Endothelial cell of umbilical vein (primary cell): ENCODE data around the gene PRLR. TPM values are rescaled to one million over a fixed set of nuclear protein-coding genes. Genes with fewer than 3 reads are reported as not detected.

Experiments used
- BruUV-seq: library from RNA; stranded (reverse); fragments of 400-500 nt; replicated peaks from 2 replicates; lab custom pipeline; 2021; lab: Mats Ljungman, UMichigan
- CTCF ChIA-PET: fragments of 300-600, 350-600 bp; sonication (Branson Sonifier 250); formaldehyde crosslinking; loops from one replicate; lab custom pipeline; 2021; ENCODE audit warnings: antibody characterized with exemption, inconsistent platforms; lab: Charles Lee
- POLR2A ChIA-PET: fragments of 300-600, 350-600 bp; sonication (Branson Sonifier 250); formaldehyde crosslinking; loops from one replicate; lab custom pipeline; 2021; ENCODE audit warnings: antibody characterized with exemption, inconsistent platforms; lab: Charles Lee
- DNase-seq: peaks from one replicate; pipeline ENCODE4 v3.0.0-alpha.2; 2011; ENCODE audit warnings: low read depth, low spot score
- FAIRE-seq: peaks from 2 replicates; lab custom pipeline; 2011; peaks lifted over from hg19 to GRCh38; lab: Jason Lieb, UNC
- H2AFZ ChIP-seq: 2 replicates; pipeline ENCODE4 v1.6.0; 2012; ENCODE audit warnings: low read depth, low read length, control low read depth, inconsistent platforms
- H3K27ac ChIP-seq: 2 replicates; pipeline ENCODE4 v1.5.1; 2011; ENCODE audit warnings: low read depth, mild to moderate bottlenecking, control low read depth, low read length, moderate library complexity; ENCODE audit not compliant: insufficient read depth
- H3K27me3 ChIP-seq, 2 experiments: 2 replicates each; pipeline versions ENCODE4 v1.6.0 to v1.6.1; 2011; ENCODE audit warnings: low read length in 2 of 2, mixed read lengths in 1 of 2; ENCODE audit not compliant: control insufficient read depth in 2 of 2, insufficient read depth in 2 of 2
- H3K36me3 ChIP-seq, 2 experiments: 2 replicates in 1 of 2; 3 replicates in 1 of 2; pipeline ENCODE4 v1.5.1; 2011; ENCODE audit warnings: low read length in 2 of 2, mild to moderate bottlenecking in 1 of 2, moderate library complexity in 1 of 2; ENCODE audit not compliant: control insufficient read depth in 2 of 2, insufficient read depth in 2 of 2; ENCODE audit errors: extremely low read depth in 1 of 2
- H3K4me1 ChIP-seq: 3 replicates; pipeline ENCODE4 v1.5.1; 2011; ENCODE audit warnings: mild to moderate bottlenecking, low read length; ENCODE audit not compliant: control insufficient read depth, insufficient read depth; ENCODE audit errors: extremely low read depth
- H3K4me2 ChIP-seq: 2 replicates; pipeline ENCODE4 v1.6.1; 2011; ENCODE audit warnings: low read length, control low read depth, mixed read lengths; ENCODE audit not compliant: insufficient read depth
- H3K4me3 ChIP-seq, 3 experiments: fragments of 200-600 bp in 1 of 3; sonication (generic), shearing (Covaris generic) in 1 of 3; replicated peaks in 1 of 3; 2 replicates each; pipeline ENCODE4 v1.5.1; 2011 to 2016; ENCODE audit warnings: control low read depth in 3 of 3, low read length in 3 of 3, mild to moderate bottlenecking in 2 of 3, inconsistent platforms in 1 of 3, low read depth in 1 of 3, moderate library complexity in 1 of 3; ENCODE audit not compliant: insufficient read depth in 1 of 3
- H3K79me2 ChIP-seq: 2 replicates; pipeline ENCODE4 v1.6.0; 2012; ENCODE audit warnings: low read length, inconsistent platforms; ENCODE audit not compliant: control insufficient read depth, insufficient read depth
- H3K9ac ChIP-seq: replicated peaks from 2 replicates; pipeline ENCODE3; 2011; ENCODE audit warnings: low read length, control low read depth; ENCODE audit not compliant: insufficient read depth; ENCODE audit errors: extremely low read depth
- H3K9me1 ChIP-seq: replicated peaks from 3 replicates; pipeline ENCODE4 v1.6.0; 2011; ENCODE audit warnings: mild to moderate bottlenecking, low read length; ENCODE audit not compliant: control insufficient read depth, insufficient read depth; ENCODE audit errors: extremely low read depth
- H3K9me3 ChIP-seq: replicated peaks from 2 replicates; pipeline ENCODE4 v1.5.1; 2012; ENCODE audit warnings: low read length, inconsistent platforms; ENCODE audit not compliant: control insufficient read depth, insufficient read depth
- H4K20me1 ChIP-seq: replicated peaks from 2 replicates; pipeline ENCODE3; 2011; ENCODE audit warnings: mild to moderate bottlenecking, low read length; ENCODE audit not compliant: control insufficient read depth, insufficient read depth; ENCODE audit errors: extremely low read depth
- CTCF ChIP-seq, 2 donors: IDR thresholded peaks; 1 replicate in 1 of 2; 2 replicates in 1 of 2; pipeline ENCODE4 v1.5.1; 2011; ENCODE audit warnings: low read length in 2 of 2, mild to moderate bottlenecking in 2 of 2, moderate library complexity in 2 of 2, control low read depth in 1 of 2, inconsistent platforms in 1 of 2, low read depth in 1 of 2; ENCODE audit not compliant: insufficient read depth in 1 of 2; ENCODE audit errors: extremely low read depth in 1 of 2
- EZH2 ChIP-seq: IDR thresholded peaks from 2 replicates; pipeline ENCODE4 v1.6.1; 2012; ENCODE audit warnings: borderline replicate concordance, low read depth, mild to moderate bottlenecking, moderate library complexity, low read length, inconsistent platforms; ENCODE audit not compliant: severe bottlenecking
- FOS ChIP-seq: IDR thresholded peaks from 2 replicates; pipeline ENCODE4 v1.6.1; 2011; ENCODE audit warnings: mild to moderate bottlenecking, low read length, moderate library complexity, borderline replicate concordance; ENCODE audit not compliant: insufficient read depth
- GATA2 ChIP-seq: IDR thresholded peaks from 2 replicates; pipeline ENCODE4 v1.7.0; 2011; ENCODE audit warnings: low read depth, mild to moderate bottlenecking, moderate library complexity, mixed read lengths, low read length; ENCODE audit not compliant: insufficient read length, insufficient read depth
- JUN ChIP-seq: IDR thresholded peaks from 2 replicates; pipeline ENCODE4 v1.6.1; 2011; ENCODE audit warnings: borderline replicate concordance, low read depth; ENCODE audit not compliant: insufficient read length, insufficient read depth
- MAX ChIP-seq: IDR thresholded peaks from 2 replicates; pipeline ENCODE4 v1.6.1; 2011; ENCODE audit not compliant: insufficient read depth, insufficient read length
- MYC ChIP-seq: IDR thresholded peaks from one replicate; pipeline ENCODE4 v1.6.1; 2011; ENCODE audit warnings: mild to moderate bottlenecking, low read depth, low read length
- POLR2A ChIP-seq: IDR thresholded peaks from 2 replicates; pipeline ENCODE4 v1.6.1; 2012; ENCODE audit warnings: low read depth, mild to moderate bottlenecking, control low read depth, low read length
- POLR2AphosphoS5 ChIP-seq: IDR thresholded peaks from 2 replicates; pipeline ENCODE4 v1.6.1; 2012; ENCODE audit warnings: low read depth, mild to moderate bottlenecking, control low read depth, low read length, moderate library complexity; ENCODE audit not compliant: insufficient read depth
- dilution Hi-C: fragments of 300-500 bp; cut with MboI; formaldehyde crosslinking; loops from one replicate; pipeline ENCODE4 v1.15.0; 2019; ENCODE audit warnings: low sequenced_read_pairs; ENCODE audit not compliant: extremely low pct_ligation_motif_present
- intact Hi-C: fragments of 100-400 bp; cut with micrococcal nuclease; formaldehyde crosslinking; loops from one replicate; pipeline ENCODE4 v1.10.0; 2022
- polyA plus RNA-seq, 4 experiments: library from polyadenylated mRNA; depleted of rRNA in 3 of 4; stranded (reverse) in 3 of 4; unstranded in 1 of 4; fragments of >200 nt; gene quantifications; 2 replicates each; pipeline versions ENCODE4 v1.2.1 to v1.2.3, GENCODE V29; 2011 to 2012; ENCODE audit warnings: missing spikeins in 1 of 4
- total RNA-seq: library from RNA; stranded (reverse); gene quantifications from 2 replicates; pipeline ENCODE4 v1.2.3, GENCODE V29; 2021

Gene PRLR
- total and polyA plus RNA-seq, 2 donors (not counting 3 experiments of a cell fraction or from before 2014, with no cell fraction given) = not detected

GRCh38 chr5:35138232-35138631, 92.1 kb downstream of the PRLR start:
- DNase-seq (no peak), FAIRE-seq (no peak)
- BruUV-seq = no TSS peak
- Histone ChIP-seq H3K4me3 (no peak overlapping the region), H3K9ac (no peak overlapping the region), H2AFZ (no peak overlapping the region), H4K20me1 (no peaks in the 10 kb centered on the region), H3K4me2 (no peak overlapping the region), H3K27ac (no peak overlapping the region), H3K36me3 (no peaks in the 10 kb centered on the region), H3K9me1 (no peaks in the 10 kb centered on the region), H3K9me3 (no peaks in the 10 kb centered on the region), H3K27me3 (no peaks in the 10 kb centered on the region), H3K79me2 (no peaks in the 10 kb centered on the region), H3K4me1 (no peaks in the 10 kb centered on the region)
- TF ChIP-seq JUN (no peak), MAX (no peak), POLR2AphosphoS5 (no peak), MYC (no peak), GATA2 (no peak), POLR2A (no peak), CTCF (IDR thresholded peaks at IDR 0.05; ENCODE audit: extremely low read depth in 1 of 2, insufficient read depth in 1 of 2, low read depth in 1 of 2, low read length in 2 of 2) (no peak), EZH2 (no peak), FOS (no peak)
- intact Hi-C loops = no loop called here
- ChIA-PET CTCF (no interaction called here), POLR2A (no interaction called here)
- dilution Hi-C loops = no loop called here
